Activated T-helper 1 cell treated with anti-CD3 and anti-CD28 coated beads, Interleukin-2, amount 50 U/mL, for 16 hours (primary cell): ENCODE results near the gene MYRFL.
A peak's percentile ranks its signal among the peaks of the same experiment; 100 is the strongest.
"Not testable (repeated sequence)": the region's sequence is repeated elsewhere in the genome, so short reads cannot be mapped to it uniquely, and the experiment has no call there.

Experiments used
- DNase-seq, 2 donors: peaks; one replicate each; pipeline ENCODE4 v3.0.0-alpha.2; 2020; ENCODE audit warnings: low read depth in 1 of 2, low spot score in 1 of 2

MYRFL gene

DNA sequence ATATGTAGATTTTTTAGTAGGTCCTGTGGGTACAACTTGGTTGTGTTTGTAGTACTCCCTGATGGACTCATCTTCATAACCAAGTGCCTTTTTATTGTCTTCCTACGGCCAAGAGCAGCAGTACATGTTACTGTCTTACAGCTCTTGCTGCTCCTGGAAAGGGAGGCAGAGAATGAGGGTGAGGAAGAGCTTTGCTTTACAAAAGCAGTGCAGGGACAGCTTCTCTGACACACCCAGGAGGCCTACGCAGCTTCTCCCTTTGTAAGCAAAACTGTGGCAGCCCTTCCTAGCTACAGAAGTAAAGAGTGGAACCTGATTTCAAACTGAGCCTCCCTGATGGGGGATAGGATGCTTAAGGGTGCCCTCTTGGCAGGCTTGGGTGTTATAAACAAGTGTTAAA, 18.6 kb downstream of the MYRFL start:
- no peak for DNase-seq

DNA sequence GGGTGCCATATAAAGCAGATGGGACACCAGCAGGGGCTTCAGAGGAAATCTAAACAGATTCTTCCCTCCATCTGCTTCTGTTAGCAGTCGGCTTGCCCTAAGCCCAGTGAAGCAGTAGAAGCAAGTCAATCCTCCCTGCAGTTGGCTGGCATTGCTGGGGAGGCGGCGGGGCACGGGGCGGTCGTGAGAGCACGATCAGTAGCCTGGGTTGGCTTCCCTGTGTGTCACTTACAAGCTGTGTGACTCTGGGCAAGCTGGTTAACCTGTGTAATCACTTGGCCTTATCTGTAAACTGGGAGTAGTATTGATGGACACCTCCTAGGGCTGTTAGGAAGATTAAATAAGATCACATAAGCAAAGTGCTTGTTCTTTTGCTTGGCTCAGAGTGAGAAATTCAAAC, 19.4 kb downstream of the MYRFL start:
- DNase-seq: no peak

- no peak for DNase-seq
Measured at GRCh38 chr12:69844836-69845235, 19.8 kb downstream of the MYRFL start.

DNA sequence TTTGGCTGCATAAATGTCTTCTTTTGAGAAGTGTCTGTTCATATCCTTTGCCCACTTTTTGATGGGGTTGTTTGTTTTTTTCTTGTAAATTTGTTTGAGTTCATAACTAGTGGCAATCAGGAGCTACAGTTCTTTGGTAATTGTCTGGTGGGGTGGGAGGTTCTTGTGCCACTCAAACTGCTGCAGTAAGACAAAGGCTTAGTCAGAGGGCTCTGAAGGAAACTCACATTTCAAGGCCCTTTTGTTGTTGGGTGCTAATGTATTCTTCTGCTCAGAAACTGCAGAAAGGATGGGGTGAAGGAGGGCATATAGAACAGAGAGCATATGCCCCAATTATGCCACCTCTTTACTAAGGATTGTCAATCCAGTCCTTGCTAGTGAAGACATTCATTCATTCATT, 21.9 kb downstream of the MYRFL start:
- DNase-seq: no peak

GRCh38 chr12:69851976-69852375, 26.9 kb downstream of the MYRFL start:
- DNase-seq: no peak

DNA sequence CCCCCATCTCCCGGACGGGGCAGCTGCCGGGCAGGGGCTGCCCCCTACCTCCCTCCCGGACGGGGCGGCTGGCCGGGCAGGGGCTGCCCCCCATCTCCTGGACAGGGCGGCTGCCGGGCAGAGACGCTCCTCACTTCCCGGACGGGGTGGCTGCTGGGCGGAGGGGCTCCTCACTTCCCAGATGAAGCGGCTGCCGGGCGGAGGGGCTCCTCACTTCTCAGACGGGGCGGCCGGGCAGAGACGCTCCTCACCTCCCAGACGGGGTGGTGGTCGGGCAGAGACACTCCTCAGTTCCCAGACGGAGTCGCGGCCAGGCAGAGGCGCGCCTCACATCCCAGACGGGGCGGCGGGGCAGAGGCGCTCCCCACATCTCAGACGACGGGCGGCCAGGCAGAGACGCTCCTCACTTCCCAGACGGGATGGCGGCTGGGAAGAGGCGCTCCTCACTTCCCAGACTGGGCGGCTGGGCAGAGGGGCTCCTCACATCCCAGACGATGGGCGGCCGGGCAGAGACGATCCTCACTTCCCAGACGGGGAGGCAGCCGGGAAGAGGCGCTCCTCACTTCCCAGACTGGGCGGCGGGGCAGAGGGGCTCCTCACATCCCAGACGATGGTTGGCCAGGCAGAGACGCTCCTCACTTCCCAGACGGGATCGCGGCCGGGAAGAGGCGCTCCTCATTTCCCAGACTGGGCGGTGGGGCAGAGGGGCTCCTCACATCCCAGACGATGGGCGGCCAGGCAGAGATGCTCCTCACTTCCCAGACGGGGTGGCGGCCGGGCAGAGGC, 28.3 kb downstream of the MYRFL start:
- DNase-seq: not testable (repeated sequence)

- DNase-seq: no peak
Measured at GRCh38 chr12:69866698-69867097, 41.7 kb downstream of the MYRFL start.

DNA sequence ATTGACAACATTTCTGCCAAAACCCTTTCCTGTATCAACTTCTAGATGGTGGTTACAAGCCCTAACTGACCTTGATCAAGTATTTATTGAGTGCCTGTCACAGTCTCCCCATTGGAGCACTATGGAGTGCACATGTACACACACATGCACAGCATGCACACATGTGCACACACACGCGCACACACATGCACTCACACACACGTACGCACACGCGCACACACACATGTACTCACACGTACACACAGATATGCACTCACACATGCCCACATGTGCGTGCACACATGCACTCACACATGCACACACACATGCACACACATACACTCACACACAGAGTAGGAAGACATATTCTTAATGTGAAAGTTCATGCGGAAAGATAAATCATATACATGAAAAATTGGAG, 43.7 kb downstream of the MYRFL start:
- DNase-seq: no peak

- DNase-seq: no peak
Measured at GRCh38 chr12:69872804-69873203, 47.8 kb downstream of the MYRFL start.

DNA sequence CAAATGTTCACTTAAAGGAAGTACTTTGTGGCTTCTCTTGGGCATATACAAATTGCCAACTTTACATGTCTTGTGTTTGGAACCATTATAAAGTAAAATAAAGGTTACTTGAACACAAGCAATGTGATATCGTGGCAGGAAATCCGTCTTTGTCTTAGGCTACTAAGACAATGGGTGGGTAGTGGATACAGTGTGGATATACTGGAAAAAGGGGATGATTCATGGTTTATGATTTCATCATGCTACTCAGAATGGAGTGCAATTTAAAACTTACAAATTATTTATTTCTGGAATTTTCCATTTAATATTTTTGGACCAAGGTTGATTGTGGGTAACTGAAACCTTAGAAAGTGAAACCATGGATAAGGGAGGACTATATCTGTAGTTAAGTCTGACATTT, 48.4 kb downstream of the MYRFL start:
- no peak for DNase-seq

GRCh38 chr12:69874606-69875005, 49.6 kb downstream of the MYRFL start:
- no peak for DNase-seq

DNA sequence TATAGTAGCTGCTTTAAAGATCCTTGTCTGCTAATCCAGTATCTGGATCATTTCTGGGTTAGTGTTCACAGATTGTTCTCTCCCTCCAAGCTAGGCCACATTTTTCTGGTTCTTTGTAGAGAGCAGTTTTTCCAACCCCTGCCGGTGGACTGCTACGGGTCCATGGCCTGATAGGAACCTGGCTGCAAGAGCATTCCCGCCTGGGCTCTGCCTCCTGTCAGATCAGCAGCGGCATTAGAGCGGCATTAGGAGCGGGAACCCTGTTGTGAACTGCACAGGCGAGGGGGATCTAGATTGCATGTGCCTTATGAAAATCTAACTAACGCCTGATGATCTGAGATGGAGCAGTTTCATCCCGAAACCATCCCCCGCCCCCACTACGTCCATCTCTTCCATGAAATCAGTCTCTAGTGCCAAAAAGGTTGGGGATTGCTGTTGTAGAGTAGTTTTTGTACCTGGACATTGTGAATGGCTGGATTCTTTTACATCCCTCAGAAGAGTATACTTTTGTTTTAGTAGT, 50.4 kb downstream of the MYRFL start:
- DNase-seq: no peak

- peak; percentile 17 for DNase-seq
Measured at GRCh38 chr12:69879007-69879960, 54.3 kb downstream of the MYRFL start.

GRCh38 chr12:69880571-69880970, 55.5 kb downstream of the MYRFL start:
- DNase-seq: no peak

DNA sequence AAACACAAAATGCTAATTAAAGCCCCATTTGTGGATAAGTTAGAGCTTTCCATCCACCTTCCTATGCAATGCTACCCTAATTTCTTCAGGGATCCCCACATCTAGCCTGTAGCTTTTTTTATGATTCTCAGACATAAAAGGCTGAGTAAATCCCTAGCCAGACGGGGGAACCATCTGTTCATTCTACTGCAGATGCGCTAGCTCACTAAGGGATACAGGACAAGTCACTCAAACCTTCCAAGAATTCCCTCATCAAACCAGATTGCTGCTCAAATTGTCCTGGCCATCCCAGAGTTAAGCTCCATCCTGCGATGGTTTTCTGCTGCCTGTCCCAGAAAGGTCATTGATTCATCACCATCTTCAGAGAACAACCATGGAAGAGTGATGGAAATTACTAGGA, 56.7 kb downstream of the MYRFL start:
- no peak for DNase-seq

- no peak for DNase-seq
Measured at GRCh38 chr12:69884386-69884785, 59.4 kb downstream of the MYRFL start.

GRCh38 chr12:69885658-69886057, 60.6 kb downstream of the MYRFL start:
- no peak for DNase-seq

- DNase-seq: no peak
Measured at GRCh38 chr12:69886109-69886508, 61.1 kb downstream of the MYRFL start.

- DNase-seq: no peak
Measured at GRCh38 chr12:69886715-69887114, 61.7 kb downstream of the MYRFL start.

DNA sequence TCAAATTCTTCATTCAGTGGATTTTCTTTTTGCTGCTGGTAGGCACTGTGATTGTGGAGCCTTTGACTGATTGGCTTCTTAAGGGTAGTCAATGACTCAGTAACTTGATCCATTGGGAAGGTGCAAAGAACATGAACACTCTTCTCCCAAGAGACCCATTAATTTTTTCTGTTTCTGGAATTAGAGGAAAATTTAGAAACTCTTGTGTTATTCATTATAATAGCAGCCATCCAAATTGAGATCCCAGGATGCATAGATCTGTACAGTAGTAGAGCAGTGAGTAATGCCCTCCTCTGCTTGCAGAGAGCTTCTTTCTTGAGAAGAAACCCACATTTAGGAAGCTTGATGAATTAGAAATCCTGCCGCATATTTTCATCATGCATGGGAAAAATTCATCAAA, 63.9 kb downstream of the MYRFL start:
- DNase-seq: no peak

GRCh38 chr12:69894800-69895383, 69.9 kb downstream of the MYRFL start:
- DNase-seq: no peak
